Trophoblast cell (in vitro differentiated cells and primary cell): Measurements from ENCODE around the gene TMEM17.
"Not testable (repeated sequence)": the region's sequence is repeated elsewhere in the genome, so short reads cannot be mapped to it uniquely, and the experiment has no call there.

Experiments used
- DNase-seq, 2 donors: peaks; one replicate each; pipeline ENCODE4 v3.0.0-alpha.2; 2016
- H2AFZ ChIP-seq: 2 replicates; pipeline ENCODE4 v1.6.1; 2013; ENCODE audit warnings: low read length, moderate library complexity, mild to moderate bottlenecking; ENCODE audit not compliant: insufficient read depth, poor library complexity
- H2AK5ac ChIP-seq: 2 replicates; pipeline ENCODE4 v1.6.1; 2013; ENCODE audit warnings: mild to moderate bottlenecking, low read length
- H2BK120ac ChIP-seq: 2 replicates; pipeline ENCODE4 v1.6.1; 2013; ENCODE audit warnings: low read length, mild to moderate bottlenecking, moderate library complexity; ENCODE audit not compliant: insufficient read depth, poor library complexity
- H2BK12ac ChIP-seq: 2 replicates; pipeline ENCODE4 v1.6.1; 2013; ENCODE audit warnings: mild to moderate bottlenecking, low read length, moderate library complexity
- H2BK5ac ChIP-seq: 2 replicates; pipeline ENCODE4 v1.6.1; 2013; ENCODE audit warnings: low read length, low read depth, moderate library complexity, mild to moderate bottlenecking; ENCODE audit not compliant: poor library complexity
- H3K14ac ChIP-seq: 2 replicates; pipeline ENCODE4 v1.6.1; 2013; ENCODE audit warnings: mild to moderate bottlenecking, low read length
- H3K18ac ChIP-seq: 2 replicates; pipeline ENCODE4 v1.6.1; 2013; ENCODE audit warnings: mild to moderate bottlenecking, low read length
- H3K23ac ChIP-seq: 2 replicates; pipeline ENCODE4 v1.6.1; 2013; ENCODE audit warnings: low read length
- H3K27ac ChIP-seq: 2 replicates; pipeline ENCODE4 v1.5.1; 2013; ENCODE audit warnings: low read depth, mild to moderate bottlenecking, inconsistent platforms, low read length, moderate library complexity
- H3K27me3 ChIP-seq: 2 replicates; pipeline ENCODE4 v1.6.1; 2013; ENCODE audit warnings: inconsistent platforms, mild to moderate bottlenecking, low read length, moderate library complexity; ENCODE audit not compliant: insufficient read depth
- H3K36me3 ChIP-seq, 2 experiments: 1 replicate in 1 of 2; 2 replicates in 1 of 2; pipeline ENCODE4 v1.6.1; 2013; ENCODE audit warnings: low read length in 2 of 2, mild to moderate bottlenecking in 2 of 2, moderate library complexity in 1 of 2; ENCODE audit not compliant: insufficient read depth in 2 of 2, control insufficient read depth in 1 of 2
- H3K4ac ChIP-seq: 2 replicates; pipeline ENCODE4 v1.6.1; 2013; ENCODE audit warnings: low read depth, mild to moderate bottlenecking, low read length, moderate library complexity
- H3K4me1 ChIP-seq, 2 experiments: 1 replicate in 1 of 2; 2 replicates in 1 of 2; pipeline ENCODE4 v1.6.1; 2013; ENCODE audit warnings: low read length in 2 of 2, mild to moderate bottlenecking in 2 of 2, moderate library complexity in 1 of 2; ENCODE audit not compliant: insufficient read depth in 2 of 2, control insufficient read depth in 1 of 2
- H3K4me2 ChIP-seq: 2 replicates; pipeline ENCODE4 v1.6.1; 2013; ENCODE audit warnings: inconsistent platforms, mild to moderate bottlenecking, low read length, moderate library complexity
- H3K4me3 ChIP-seq: 2 replicates; pipeline ENCODE4 v1.5.1; 2013; ENCODE audit warnings: mild to moderate bottlenecking, low read depth, low read length, inconsistent platforms
- H3K79me1 ChIP-seq: one replicate; pipeline ENCODE4 v1.6.1; 2013; ENCODE audit warnings: low read length
- H3K79me2 ChIP-seq: 2 replicates; pipeline ENCODE4 v1.6.1; 2013; ENCODE audit warnings: low read length, mild to moderate bottlenecking; ENCODE audit not compliant: control insufficient read depth, insufficient read depth, poor library complexity
- H3K9ac ChIP-seq: 2 replicates; pipeline ENCODE4 v1.6.1; 2013; ENCODE audit warnings: mild to moderate bottlenecking, low read length
- H3K9me3 ChIP-seq: 2 replicates; pipeline ENCODE4 v1.6.1; 2013; ENCODE audit warnings: low read depth, mild to moderate bottlenecking, control low read depth, inconsistent platforms, low read length; ENCODE audit not compliant: insufficient read depth
- H4K12ac ChIP-seq: 2 replicates; pipeline ENCODE4 v1.6.1; 2013; ENCODE audit warnings: low read depth, mild to moderate bottlenecking, low read length, moderate library complexity
- H4K8ac ChIP-seq: 2 replicates; pipeline ENCODE4 v1.6.1; 2013; ENCODE audit warnings: low read depth, mild to moderate bottlenecking, low read length, moderate library complexity
- H4K91ac ChIP-seq: one replicate; pipeline ENCODE4 v1.6.1; 2013; ENCODE audit warnings: low read depth, mild to moderate bottlenecking, low read length, moderate library complexity
- WGBS: extraction: QIAGEN DNeasy Blood & Tissue Kit; methylation state at CpG from one replicate; pipeline ENCODE4 v1.1.7; 2013; ENCODE audit warnings: missing lambda C conversion rate; ENCODE audit not compliant: insufficient read length, insufficient coverage; ENCODE audit errors: extremely low coverage; 5-methylcytosine and 5-hydroxymethylcytosine counted together

TMEM17 gene

DNA sequence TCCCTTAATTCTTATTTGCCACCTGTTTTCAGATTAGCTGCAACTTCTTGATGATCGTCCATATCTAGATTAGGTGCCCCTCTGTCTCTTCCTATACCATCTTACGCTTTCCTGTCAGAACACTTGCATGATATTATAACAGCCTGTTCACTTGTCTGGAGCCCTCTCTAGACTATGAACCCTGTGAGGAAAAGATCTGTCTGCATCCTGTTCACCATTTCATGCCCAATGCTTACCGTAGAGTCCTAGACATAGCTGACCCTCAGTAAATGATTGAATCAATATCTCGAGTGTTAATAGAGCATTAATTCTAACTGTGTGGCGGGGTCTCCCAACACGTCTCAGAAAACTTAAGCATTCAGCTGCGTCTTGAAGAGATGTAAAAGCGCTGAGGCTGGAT lies 31.8 kb upstream of the TMEM17 start:
- Histone ChIP-seq H3K9me3 (peaks cover 2% of the 10 kb centered on the region), H3K79me1 (no peaks in the 10 kb centered on the region), H3K27ac (no peak overlapping the region), H2AK5ac (no peak overlapping the region), H4K8ac (no peak overlapping the region), H2BK12ac (no peak overlapping the region), H3K4ac (no peak overlapping the region), H3K27me3 (no peaks in the 10 kb centered on the region), H2AFZ (no peak overlapping the region), H3K23ac (no peak overlapping the region), H3K18ac (no peak overlapping the region), H3K36me3 (no peaks in the 10 kb centered on the region), H3K4me3 (no peak overlapping the region), H3K4me1 (peaks cover 5 to 8% of the 10 kb centered on the region in 2 experiments), H3K4me2 (no peak overlapping the region), H2BK5ac (no peak overlapping the region), H4K91ac (no peak overlapping the region), H2BK120ac (no peak overlapping the region), H3K14ac (no peak overlapping the region), H3K79me2 (no peaks in the 10 kb centered on the region), H4K12ac (no peak overlapping the region), H3K9ac (no peak overlapping the region)
- WGBS, result no CpG with 5 or more reads among the region's 8 CpGs
- no peak for DNase-seq

DNA sequence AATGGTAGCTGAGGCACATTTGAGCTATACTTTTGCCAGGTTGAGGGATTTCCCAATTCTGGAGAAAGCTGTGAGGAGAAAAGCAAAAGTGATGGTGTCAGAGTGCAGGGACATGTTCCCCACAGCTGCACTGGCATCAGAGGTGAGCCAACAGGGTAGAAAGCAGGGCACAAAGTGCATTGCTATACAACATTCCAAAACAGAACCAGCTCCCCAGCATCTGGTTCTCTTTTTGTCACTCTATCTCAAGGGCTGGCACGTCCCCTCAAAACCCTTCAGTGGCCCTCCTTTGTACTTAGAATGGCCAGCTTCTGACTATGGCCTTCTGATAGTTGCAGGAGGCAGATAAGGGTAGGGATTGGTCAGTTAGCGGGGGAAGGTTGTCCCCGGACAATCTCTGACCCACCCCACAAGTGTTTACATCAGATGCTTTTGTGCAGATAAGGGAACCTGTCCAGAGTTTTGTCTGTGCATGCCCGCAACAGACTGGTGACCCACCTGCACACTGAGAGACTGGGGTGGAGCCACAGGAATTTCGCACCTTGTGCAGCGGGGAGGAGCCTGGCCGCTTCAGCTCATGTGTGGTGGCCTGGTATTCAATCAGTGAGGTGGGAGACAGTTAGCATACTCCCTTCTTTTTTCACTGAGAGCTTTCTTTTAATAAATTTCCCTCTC lies 31.0 kb upstream of the TMEM17 start:
- H2BK5ac ChIP-seq, result no peak overlapping the region
- H3K9ac ChIP-seq, result no peak overlapping the region
- H4K12ac ChIP-seq, result no peak overlapping the region
- H2AK5ac ChIP-seq, result no peak overlapping the region
- no peak overlapping the region for H3K4me2 ChIP-seq
- no peak overlapping the region for H3K4me3 ChIP-seq
- H3K23ac ChIP-seq, result no peak overlapping the region
- H3K4ac ChIP-seq, result no peak overlapping the region
- no peak overlapping the region for H3K27ac ChIP-seq
- H3K79me2 ChIP-seq, result no peaks in the 10 kb centered on the region
- H3K9me3 ChIP-seq, result peaks cover 2% of the 10 kb centered on the region
- peak overlapping the region; percentile 10 for H2BK12ac ChIP-seq
- H3K36me3 ChIP-seq, result no peaks in the 10 kb centered on the region
- no peak overlapping the region for H3K18ac ChIP-seq
- peak overlapping the region; percentile 49 for H4K91ac ChIP-seq
- WGBS, result no CpG with 5 or more reads among the region's 7 CpGs
- H4K8ac ChIP-seq, result no peak overlapping the region
- H3K4me1 ChIP-seq, result peaks cover 5 to 8% of the 10 kb centered on the region in 2 experiments
- DNase-seq, result peak; percentile 3 to 37
- no peaks in the 10 kb centered on the region for H3K27me3 ChIP-seq
- H3K14ac ChIP-seq, result no peak overlapping the region
- H2AFZ ChIP-seq, result no peak overlapping the region
- no peaks in the 10 kb centered on the region for H3K79me1 ChIP-seq
- H2BK120ac ChIP-seq, result peak overlapping the region; percentile 33

DNA sequence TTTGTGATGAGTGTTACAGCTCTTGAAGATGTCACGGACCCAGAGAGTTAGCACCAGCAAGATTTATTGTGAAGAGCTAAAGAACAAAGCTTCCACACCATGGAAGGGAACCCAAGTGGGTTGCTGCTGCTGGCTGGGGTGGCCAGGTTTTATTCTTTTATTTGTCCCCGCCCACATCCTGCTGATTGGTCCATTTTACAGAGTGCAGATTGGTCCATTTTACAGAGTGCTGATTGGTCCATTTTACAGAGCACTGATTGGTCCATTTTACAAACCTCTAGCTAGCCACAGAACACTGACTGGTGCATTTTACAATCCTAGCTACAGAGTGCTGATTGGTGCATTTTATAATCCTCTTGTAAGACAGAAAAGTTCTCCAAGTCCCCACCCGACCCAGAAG lies 29.5 kb upstream of the TMEM17 start:
- H2AFZ ChIP-seq, H3K9me3 ChIP-seq, DNase-seq, H3K4me2 ChIP-seq, H2BK5ac ChIP-seq, H3K27ac ChIP-seq, H3K27me3 ChIP-seq, H2BK12ac ChIP-seq, H3K4me3 ChIP-seq, H2AK5ac ChIP-seq, H3K14ac ChIP-seq, H3K23ac ChIP-seq, H3K79me2 ChIP-seq, H3K9ac ChIP-seq, H4K91ac ChIP-seq, H3K4ac ChIP-seq, H2BK120ac ChIP-seq, H3K36me3 ChIP-seq, H3K4me1 ChIP-seq, H3K79me1 ChIP-seq, H3K18ac ChIP-seq, H4K8ac ChIP-seq, H4K12ac ChIP-seq: not testable (repeated sequence)
- no CpG with 5 or more reads among the region's 3 CpGs for WGBS

- no peaks in the 10 kb centered on the region for H3K36me3 ChIP-seq
- no peaks in the 10 kb centered on the region for H3K27me3 ChIP-seq
- no peak overlapping the region for H2BK12ac ChIP-seq
- no CpG with 5 or more reads among the region's 7 CpGs for WGBS
- no peak overlapping the region for H4K8ac ChIP-seq
- no peak overlapping the region for H3K23ac ChIP-seq
- no peak overlapping the region for H3K14ac ChIP-seq
- H3K79me2 ChIP-seq, result no peaks in the 10 kb centered on the region
- H3K9ac ChIP-seq, result no peak overlapping the region
- no peak overlapping the region for H4K12ac ChIP-seq
- no peak for DNase-seq
- no peak overlapping the region for H2BK120ac ChIP-seq
- peaks cover 1 to 3% of the 10 kb centered on the region in 2 experiments for H3K4me1 ChIP-seq
- no peak overlapping the region for H2AK5ac ChIP-seq
- no peak overlapping the region for H3K4me2 ChIP-seq
- H3K18ac ChIP-seq, result no peak overlapping the region
- no peak overlapping the region for H3K4ac ChIP-seq
- no peak overlapping the region for H3K27ac ChIP-seq
- no peak overlapping the region for H4K91ac ChIP-seq
- no peak overlapping the region for H2AFZ ChIP-seq
- H3K9me3 ChIP-seq, result no peaks in the 10 kb centered on the region
- no peak overlapping the region for H2BK5ac ChIP-seq
- H3K4me3 ChIP-seq, result no peak overlapping the region
- H3K79me1 ChIP-seq, result no peaks in the 10 kb centered on the region
Observed at GRCh38 chr2:62531594-62531993, 25.6 kb upstream of the TMEM17 start.
